SH-SY5Y (cell line): ENCODE measurements around the gene TSNAXIP1.

Experiments
- GATA2 ChIP-seq: IDR thresholded peaks from 2 replicates; pipeline ENCODE4 v1.6.1; 2011; ENCODE audit warnings: mild to moderate bottlenecking, low read depth, low read length
- GATA3 ChIP-seq: IDR thresholded peaks from 2 replicates; pipeline ENCODE4 v1.6.1; 2011; ENCODE audit warnings: low read depth, mild to moderate bottlenecking, low read length, moderate library complexity

DNA sequence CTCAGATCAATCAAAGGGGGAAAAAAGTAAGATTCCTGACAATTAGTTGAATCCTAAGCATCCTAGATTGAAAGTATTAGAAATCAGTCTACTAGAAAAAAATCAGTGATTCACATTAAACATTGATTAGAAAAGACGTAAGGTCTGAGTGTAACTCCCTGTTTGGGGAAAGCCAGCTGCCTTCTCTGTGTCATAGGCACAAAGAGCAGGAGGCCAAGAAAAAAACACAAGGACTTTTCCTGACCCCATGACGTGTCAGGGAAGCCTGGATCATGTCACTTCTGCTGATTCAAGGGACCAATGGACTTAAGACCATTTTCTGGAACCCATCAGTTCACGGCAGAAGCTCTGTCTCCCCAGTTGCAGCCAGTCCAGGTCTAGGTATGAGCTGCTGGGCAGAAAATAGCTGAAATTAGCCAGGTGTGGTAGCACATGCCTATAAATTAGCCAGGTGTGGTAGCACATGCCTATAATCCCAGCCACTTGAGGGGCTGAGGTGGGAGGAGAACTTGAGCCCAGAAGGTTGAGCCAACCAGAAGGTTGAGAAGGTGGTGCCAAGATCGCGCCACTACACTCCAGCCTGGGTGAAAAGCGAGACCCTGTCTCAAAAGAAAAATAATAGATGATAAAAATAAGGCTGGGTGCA is 36.2 kb upstream of the TSNAXIP1 start:
- TF ChIP-seq GATA2 (no peak), GATA3 (no peak)
